ENCODE data around the gene SH3TC2.

DNA sequence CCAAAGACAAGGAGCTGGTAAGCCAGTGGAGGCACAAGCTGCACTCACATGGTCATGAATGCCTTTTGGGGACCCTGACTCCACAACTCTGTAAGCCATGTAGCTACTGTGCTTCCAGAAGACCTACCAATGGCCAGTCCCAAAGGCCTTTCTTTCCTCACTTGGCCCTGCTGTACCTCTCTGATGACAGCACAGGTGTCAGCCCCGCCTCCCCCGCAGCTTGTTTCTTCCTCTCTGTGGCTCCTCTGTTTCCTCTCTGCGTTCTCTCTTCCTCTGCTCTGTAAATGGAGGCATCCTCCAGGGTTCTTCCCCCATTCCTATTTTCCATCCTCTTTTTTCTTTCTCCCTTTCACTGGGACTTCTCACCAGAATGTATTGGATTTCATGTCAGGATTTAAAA lies 26.7 kb downstream of the SH3TC2 start:
- TF ChIP-seq, protein P1, sequence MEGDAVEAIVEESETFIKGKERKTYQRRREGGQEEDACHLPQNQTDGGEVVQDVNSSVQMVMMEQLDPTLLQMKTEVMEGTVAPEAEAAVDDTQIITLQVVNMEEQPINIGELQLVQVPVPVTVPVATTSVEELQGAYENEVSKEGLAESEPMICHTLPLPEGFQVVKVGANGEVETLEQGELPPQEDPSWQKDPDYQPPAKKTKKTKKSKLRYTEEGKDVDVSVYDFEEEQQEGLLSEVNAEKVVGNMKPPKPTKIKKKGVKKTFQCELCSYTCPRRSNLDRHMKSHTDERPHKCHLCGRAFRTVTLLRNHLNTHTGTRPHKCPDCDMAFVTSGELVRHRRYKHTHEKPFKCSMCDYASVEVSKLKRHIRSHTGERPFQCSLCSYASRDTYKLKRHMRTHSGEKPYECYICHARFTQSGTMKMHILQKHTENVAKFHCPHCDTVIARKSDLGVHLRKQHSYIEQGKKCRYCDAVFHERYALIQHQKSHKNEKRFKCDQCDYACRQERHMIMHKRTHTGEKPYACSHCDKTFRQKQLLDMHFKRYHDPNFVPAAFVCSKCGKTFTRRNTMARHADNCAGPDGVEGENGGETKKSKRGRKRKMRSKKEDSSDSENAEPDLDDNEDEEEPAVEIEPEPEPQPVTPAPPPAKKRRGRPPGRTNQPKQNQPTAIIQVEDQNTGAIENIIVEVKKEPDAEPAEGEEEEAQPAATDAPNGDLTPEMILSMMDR (IDR thresholded peaks at IDR 0.05) = no peak
- TF ChIP-seq POLR2A (IDR thresholded peaks at IDR 0.05) = no peak
